K562 (cell line): ENCODE results near the gene UBR3. TPM values are rescaled to one million over a fixed set of nuclear protein-coding genes. Genes with fewer than 3 reads are reported as not detected.

ENCODE experiments used
- ATAC-seq: fragments of 200-7000 bp; cut with Tn5 transposase; 3 replicates; pipeline ENCODE4 v1.9.1; 2020; ENCODE audit warnings: moderate library complexity
- BruUV-seq: library from RNA; stranded (reverse); fragments of 400-500 nt; replicated peaks from 2 replicates; lab custom pipeline; 2021; lab: Mats Ljungman, UMichigan
- CTCF ChIA-PET: fragments of 300-600 bp; formaldehyde crosslinking; extraction: SDS; loops from one replicate; lab custom pipeline; 2021; ENCODE audit warnings: low intra/inter-chr PET ratio; lab: Yijun Ruan, JAX
- POLR2A ChIA-PET: fragments of 300-600, 350-650 bp; sonication (Branson Sonifier 250); formaldehyde crosslinking; extraction: SDS; loops from one replicate; lab custom pipeline; 2021; ENCODE audit warnings: antibody characterized with exemption, inconsistent platforms; lab: Yijun Ruan, JAX
- DNase-seq, 4 experiments: peaks; one replicate each; pipeline versions ENCODE4 v3.0.0 to v3.0.0-alpha.2; 2011 to 2018; ENCODE audit warnings: low spot score in 3 of 4, mixed read lengths in 3 of 4; ENCODE audit errors: extremely low read depth in 1 of 4
- FAIRE-seq: peaks from 2 replicates; lab custom pipeline; 2011; peaks lifted over from hg19 to GRCh38; lab: Jason Lieb, UNC
- H2AFZ ChIP-seq: 2 replicates; pipeline ENCODE4 v1.6.0; 2011; ENCODE audit warnings: low read depth, low read length, control low read depth, inconsistent platforms
- H3K27ac ChIP-seq: fragments of 200-600 bp; 3 replicates; pipeline ENCODE4 v1.8.0; 2011; ENCODE audit warnings: low read depth, mild to moderate bottlenecking, control low read depth, inconsistent platforms, low read length, moderate library complexity, mixed read lengths; ENCODE audit errors: extremely low read depth
- H3K27me3 ChIP-seq, 2 experiments: fragments of 300-600 bp in 1 of 2; 2 replicates in 1 of 2; 3 replicates in 1 of 2; pipeline versions ENCODE4 v1.6.0 to v1.8.0; 2011; ENCODE audit warnings: inconsistent platforms in 2 of 2, low read length in 2 of 2, mild to moderate bottlenecking in 1 of 2, mixed read lengths in 1 of 2, moderate library complexity in 1 of 2; ENCODE audit not compliant: control insufficient read depth in 2 of 2, insufficient read depth in 2 of 2
- H3K36me3 ChIP-seq: fragments of 300-600 bp; 3 replicates; pipeline ENCODE4 v1.8.0; 2011; ENCODE audit warnings: mild to moderate bottlenecking, low read length, inconsistent platforms; ENCODE audit not compliant: control insufficient read depth, insufficient read depth
- H3K4me1 ChIP-seq, 2 experiments: fragments of 200-600 bp in 1 of 2; replicated peaks in 1 of 2; 2 replicates in 1 of 2; 3 replicates in 1 of 2; pipeline versions ENCODE4 v1.5.1 to v1.8.0; 2011; ENCODE audit warnings: inconsistent platforms in 2 of 2, low read length in 2 of 2, mild to moderate bottlenecking in 1 of 2, mixed read lengths in 1 of 2, moderate library complexity in 1 of 2; ENCODE audit not compliant: control insufficient read depth in 2 of 2, insufficient read depth in 2 of 2
- H3K4me2 ChIP-seq: 2 replicates; pipeline ENCODE4 v1.6.1; 2011; ENCODE audit warnings: low read length, control low read depth, inconsistent platforms, mixed read lengths; ENCODE audit not compliant: insufficient read depth
- H3K4me3 ChIP-seq: fragments of 200-600 bp; sonication (generic), shearing (Covaris generic); 2 replicates; pipeline ENCODE4 v1.5.1; 2016; ENCODE audit warnings: control low read depth, inconsistent platforms
- H3K79me2 ChIP-seq: fragments of 200-600 bp; 3 replicates; pipeline ENCODE4 v1.8.0; 2011; ENCODE audit warnings: low read length, inconsistent platforms; ENCODE audit not compliant: control insufficient read depth, insufficient read depth
- H3K9ac ChIP-seq, 2 experiments: 2 replicates each; pipeline versions ENCODE4 v1.6.0 to v1.6.1; 2011; ENCODE audit warnings: low read depth in 2 of 2, low read length in 2 of 2, control low read depth in 1 of 2, inconsistent platforms in 1 of 2, mild to moderate bottlenecking in 1 of 2, mixed read lengths in 1 of 2; ENCODE audit not compliant: insufficient read depth in 1 of 2
- H3K9me1 ChIP-seq: one replicate; pipeline ENCODE4 v1.6.0; 2011; ENCODE audit warnings: inconsistent platforms, mild to moderate bottlenecking, low read length, moderate library complexity; ENCODE audit not compliant: control insufficient read depth, insufficient read depth
- H3K9me3 ChIP-seq: replicated peaks from 2 replicates; pipeline ENCODE4 v1.5.1; 2011; ENCODE audit warnings: low read depth, low read length, inconsistent platforms; ENCODE audit not compliant: control insufficient read depth, insufficient read depth
- H4K20me1 ChIP-seq: replicated peaks from 2 replicates; pipeline ENCODE4 v1.6.1; 2011; ENCODE audit warnings: low read length, inconsistent platforms, mixed read lengths; ENCODE audit not compliant: control insufficient read depth, insufficient read depth
- GTF2F1 ChIP-seq: IDR thresholded peaks from 2 replicates; pipeline ENCODE4 v1.6.1; 2011; ENCODE audit warnings: low read depth, low read length, improper control_type of control experiment
- KDM4B ChIP-seq, 2 experiments: fragments of 450-650 bp in 1 of 2; sonication (generic) in 1 of 2; IDR thresholded peaks; 2 replicates each; pipeline ENCODE4 v1.6.1; 2016 to 2017; ENCODE audit warnings: borderline replicate concordance in 2 of 2, antibody characterized with exemption in 1 of 2, low read depth in 1 of 2, mild to moderate bottlenecking in 1 of 2
- L3MBTL2 ChIP-seq: fragments of 450-650 bp; IDR thresholded peaks from 2 replicates; pipeline ENCODE4 v1.6.1; 2016; ENCODE audit warnings: mild to moderate bottlenecking, moderate library complexity
- NFIX ChIP-seq: fragments of 250-450 bp; sonication (Bioruptor Pico); IDR thresholded peaks from 2 replicates; pipeline ENCODE4 v1.4.0; 2020; ENCODE audit warnings: low read depth, mild to moderate bottlenecking, moderate library complexity
- PHB2 ChIP-seq: fragments of 450-650 bp; IDR thresholded peaks from 2 replicates; pipeline ENCODE4 v1.6.1; 2017; ENCODE audit warnings: low read depth
- SMAD4 ChIP-seq: fragments of 250-450 bp; sonication (Bioruptor Pico); conservative IDR thresholded peaks from 2 replicates; pipeline ENCODE4 v1.8.0; 2021; ENCODE audit warnings: inconsistent platforms, mild to moderate bottlenecking, moderate library complexity
- SP2 ChIP-seq: IDR thresholded peaks from 2 replicates; pipeline ENCODE4 v1.6.1; 2011; ENCODE audit warnings: mild to moderate bottlenecking, low read depth, low read length, moderate library complexity; ENCODE audit not compliant: poor library complexity, severe bottlenecking; ENCODE audit errors: extremely low read depth
- TEAD4 ChIP-seq, 2 experiments: sonication (generic) in 1 of 2; formaldehyde crosslinking in 1 of 2; IDR thresholded peaks; 2 replicates each; pipeline versions ENCODE4 v1.6.1 to v1.8.0; 2012 to 2022; ENCODE audit warnings: borderline replicate concordance in 1 of 2, inconsistent platforms in 1 of 2, low read length in 1 of 2, mild to moderate bottlenecking in 1 of 2, missing genetic modification reagents in 1 of 2
- TGIF2 ChIP-seq: sonication (generic); formaldehyde crosslinking; IDR thresholded peaks from 2 replicates; pipeline ENCODE4 v1.8.1; 2022; ENCODE audit warnings: mild to moderate bottlenecking, missing genetic modification reagents, moderate library complexity
- TSC22D4 ChIP-seq: fragments of 450-650 bp; IDR thresholded peaks from 2 replicates; pipeline ENCODE4 v1.6.1; 2016; ENCODE audit warnings: missing genetic modification characterization, missing biosample characterization, control low read depth
- ZNF175 ChIP-seq: fragments of 200-800 bp; sonication (Bioruptor generic); IDR thresholded peaks from 2 replicates; pipeline ENCODE4 v1.6.1; 2016; ENCODE audit warnings: low read depth, mild to moderate bottlenecking, missing genetic modification characterization, missing compliant biosample characterization
- ZNF431 ChIP-seq: sonication (generic); formaldehyde crosslinking; IDR thresholded peaks from 2 replicates; pipeline ENCODE4 v1.8.0; 2022; ENCODE audit warnings: mild to moderate bottlenecking, missing genetic modification reagents
- ZNF449 ChIP-seq: fragments of 250-450 bp; sonication (Bioruptor Pico); IDR thresholded peaks from 2 replicates; pipeline ENCODE4 v1.8.0; 2022; ENCODE audit warnings: moderate library complexity, mild to moderate bottlenecking, inconsistent platforms
- WGBS: fragments of 100-300 bp; shearing (Covaris generic); methylation state at CpG from one replicate; pipeline ENCODE4 v1.1.6; 2016; ENCODE audit warnings: low coverage, mixed read lengths; ENCODE audit not compliant: insufficient coverage; ENCODE audit errors: missing lambda C conversion rate; 5-methylcytosine and 5-hydroxymethylcytosine counted together
- in situ Hi-C: fragments of 300-500 bp; cut with MboI; formaldehyde crosslinking; loops from 4 replicates; pipeline ENCODE4 v1.15.0; 2018; ENCODE audit warnings: inconsistent platforms, mixed read lengths
- intact Hi-C: fragments of 100-400 bp; cut with micrococcal nuclease; formaldehyde crosslinking; loops from 2 replicates; pipeline ENCODE4 v1.14.2; 2022
- polyA plus RNA-seq, 8 experiments: library from polyadenylated mRNA; depleted of rRNA in 4 of 8; stranded (reverse) in 5 of 8; unstranded in 3 of 8; fragments of >200 nt; fragmentation: Nextera tagmentation in 2 of 8; fragmentation: Illumina TruSeq in 1 of 8; extraction: Ambion mirVana in 2 of 8; extraction: Trizol in 1 of 8; gene quantifications; 2 replicates each; pipeline versions ENCODE4 v1.2.1 to v1.2.3, GENCODE V29; 2011 to 2014; ENCODE audit warnings: inconsistent platforms in 1 of 8, missing spikeins in 1 of 8
- total RNA-seq, 7 experiments: library from RNA; depleted of rRNA in 6 of 7; stranded (reverse); fragments of >200 nt in 6 of 7; fragmentation: Illumina TruSeq in 2 of 7; extraction: Trizol in 2 of 7; gene quantifications; 2 replicates each; pipeline versions ENCODE4 v1.2.1 to v1.2.3, GENCODE V29; 2011 to 2021; ENCODE audit warnings: low replicate concordance in 1 of 7
- TF ChIP-seq, protein P1 (sequence below): sonication (generic); formaldehyde crosslinking; IDR thresholded peaks from 2 replicates; pipeline ENCODE4 v1.8.0; 2022; ENCODE audit warnings: missing genetic modification reagents, mild to moderate bottlenecking, moderate library complexity, borderline replicate concordance
- TF ChIP-seq, protein P2 (sequence below): fragments of 450-650 bp; conservative IDR thresholded peaks from 2 replicates; pipeline ENCODE4 v1.6.1; 2016; ENCODE audit warnings: missing genetic modification characterization, low read depth, mild to moderate bottlenecking, control low read depth, missing compliant biosample characterization

UBR3 gene
- total and polyA plus RNA-seq, 9 of the 15 experiments (the other 6 are each of a cell fraction or from before 2014, with no cell fraction given): 14.4 to 63.5 (median 40.4) TPM

DNA sequence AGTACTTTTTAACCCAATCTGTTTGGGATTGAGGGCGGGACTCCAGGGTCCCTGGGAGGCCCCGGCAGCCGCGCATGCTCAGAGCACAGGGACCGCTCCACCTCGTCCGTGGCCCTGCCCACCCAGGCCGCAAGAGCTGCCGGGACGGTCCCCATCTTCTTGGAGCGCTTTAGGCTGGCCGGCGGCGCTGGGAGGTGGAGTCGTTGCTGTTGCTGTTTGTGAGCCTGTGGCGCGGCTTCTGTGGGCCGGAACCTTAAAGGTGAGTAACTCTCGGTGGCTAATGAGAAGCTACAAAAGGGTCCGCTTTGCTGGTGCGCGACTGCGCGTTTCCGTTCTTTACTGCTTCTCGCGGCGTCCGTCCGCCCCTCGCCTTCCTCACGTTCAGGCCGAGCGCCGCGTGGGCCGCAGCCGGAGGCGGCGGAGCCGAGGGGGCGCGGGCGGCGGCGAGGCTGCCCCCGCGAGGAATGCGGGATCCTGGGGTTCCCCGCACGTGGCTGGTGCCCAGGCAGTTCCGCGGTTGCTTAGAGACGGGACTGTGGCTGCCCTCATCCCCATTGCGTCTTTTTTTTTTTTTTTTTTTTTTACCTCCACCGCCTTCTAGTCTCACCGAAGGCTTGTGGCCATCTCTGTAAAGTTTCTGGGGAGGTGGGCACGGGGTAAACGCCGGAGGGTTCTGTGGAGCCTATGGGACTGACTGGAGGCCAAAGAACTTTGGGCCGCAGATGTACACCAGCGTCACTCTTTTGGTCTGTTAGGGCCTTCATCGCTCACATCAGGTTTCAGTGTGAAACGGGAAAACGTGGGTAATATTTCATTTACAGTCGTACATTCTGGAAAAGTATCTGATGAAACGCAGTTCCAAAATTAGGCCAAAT is 28.3 kb upstream of the UBR3 start, which contains the start of gene SSB (continued):
- TF ChIP-seq, protein P1, sequence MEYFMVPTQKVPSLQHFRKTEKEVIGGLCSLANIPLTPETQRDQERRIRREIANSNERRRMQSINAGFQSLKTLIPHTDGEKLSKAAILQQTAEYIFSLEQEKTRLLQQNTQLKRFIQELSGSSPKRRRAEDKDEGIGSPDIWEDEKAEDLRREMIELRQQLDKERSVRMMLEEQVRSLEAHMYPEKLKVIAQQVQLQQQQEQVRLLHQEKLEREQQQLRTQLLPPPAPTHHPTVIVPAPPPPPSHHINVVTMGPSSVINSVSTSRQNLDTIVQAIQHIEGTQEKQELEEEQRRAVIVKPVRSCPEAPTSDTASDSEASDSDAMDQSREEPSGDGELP (CRISPR knock-in tag): peak; percentile 73; the same call in 1 of the 2 replicates

- Histone ChIP-seq H3K9me3 (no peaks in the 10 kb centered on the region), H3K4me1 (peaks cover 0 to 6% of the 10 kb centered on the region in 2 experiments; a peak in 2 of 5 replicates), H3K36me3 (peaks cover 80% of the 10 kb centered on the region), H3K4me2 (no peak overlapping the region), H3K4me3 (no peak overlapping the region), H3K79me2 (peaks cover 61% of the 10 kb centered on the region), H4K20me1 (peaks cover 8% of the 10 kb centered on the region), H3K27me3 (no peaks in the 10 kb centered on the region), H3K9ac (peak overlapping the region in 1 of 2 experiments; percentile 14; a peak in 1 of 4 replicates), H2AFZ (no peak overlapping the region), H3K9me1 (no peaks in the 10 kb centered on the region), H3K27ac (no peak overlapping the region)
- intact Hi-C loops: no loop called here
- DNase-seq (no peak), FAIRE-seq (no peak), ATAC-seq (no peak)
- POLR2A ChIA-PET: interaction anchor here (0.6 to 5.1 kb wide), 3 partner anchors 9 to 15 kb away, joined by 3 to 32 read pairs (median 6); no protein-coding TSS in a partner anchor
- CTCF ChIA-PET: no interaction called here
- 92% methylated on average over 9 of the region's 9 CpGs for WGBS
- no TSS peak for BruUV-seq
- in situ Hi-C loops: no loop called here
- TF ChIP-seq L3MBTL2: no peak
- TF ChIP-seq ZNF449: no peak
- TF ChIP-seq PHB2: no peak
- no peak for TF ChIP-seq KDM4B (IDR thresholded peaks at IDR 0.05; ENCODE audit: borderline replicate concordance in 2 of 2, low read depth in 1 of 2)
- no peak for TF ChIP-seq ZNF431 (CRISPR knock-in tag)
- TF ChIP-seq, protein P2, sequence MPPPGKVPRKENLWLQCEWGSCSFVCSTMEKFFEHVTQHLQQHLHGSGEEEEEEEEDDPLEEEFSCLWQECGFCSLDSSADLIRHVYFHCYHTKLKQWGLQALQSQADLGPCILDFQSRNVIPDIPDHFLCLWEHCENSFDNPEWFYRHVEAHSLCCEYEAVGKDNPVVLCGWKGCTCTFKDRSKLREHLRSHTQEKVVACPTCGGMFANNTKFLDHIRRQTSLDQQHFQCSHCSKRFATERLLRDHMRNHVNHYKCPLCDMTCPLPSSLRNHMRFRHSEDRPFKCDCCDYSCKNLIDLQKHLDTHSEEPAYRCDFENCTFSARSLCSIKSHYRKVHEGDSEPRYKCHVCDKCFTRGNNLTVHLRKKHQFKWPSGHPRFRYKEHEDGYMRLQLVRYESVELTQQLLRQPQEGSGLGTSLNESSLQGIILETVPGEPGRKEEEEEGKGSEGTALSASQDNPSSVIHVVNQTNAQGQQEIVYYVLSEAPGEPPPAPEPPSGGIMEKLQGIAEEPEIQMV (tag): no peak
- no peak for TF ChIP-seq TSC22D4 (tag)
- TF ChIP-seq NFIX (CRISPR knock-in tag): no peak
- TF ChIP-seq SP2: no peak
- no peak for TF ChIP-seq TEAD4 (IDR thresholded peaks at IDR 0.05; ENCODE audit: low read length)
- no peak for TF ChIP-seq TEAD4 (CRISPR knock-in tag; IDR thresholded peaks at IDR 0.05; ENCODE audit: borderline replicate concordance)
- no peak for TF ChIP-seq TGIF2 (CRISPR knock-in tag)
- TF ChIP-seq ZNF175: no peak
- no peak for TF ChIP-seq GTF2F1
- TF ChIP-seq SMAD4 (CRISPR knock-in tag): no peak
Measured at GRCh38 chr2:169803480-169803879, 23.8 kb upstream of the UBR3 start.
